H1 (cell line): ENCODE measurements around the gene MACF1. TPM values are rescaled to one million over a fixed set of nuclear protein-coding genes. Genes with fewer than 3 reads are reported as not detected.

Source experiments
- CTCF ChIP-seq, 3 experiments: IDR thresholded peaks; 1 replicate in 2 of 3; 2 replicates in 1 of 3; pipeline versions ENCODE4 v1.5.1 to v1.6.1; 2011; ENCODE audit warnings: low read length in 3 of 3, mild to moderate bottlenecking in 3 of 3, inconsistent platforms in 2 of 3, low read depth in 1 of 3, moderate library complexity in 1 of 3; ENCODE audit not compliant: insufficient read depth in 1 of 3; ENCODE audit errors: control extremely low read depth in 1 of 3
- polyA plus RNA-seq, 7 experiments: library from polyadenylated mRNA; depleted of rRNA in 3 of 7; stranded (reverse) in 5 of 7; unstranded in 2 of 7; fragments of >200 nt in 5 of 7; fragments of 200-250 nt in 2 of 7; gene quantifications; 1 replicate in 5 of 7; 2 replicates in 1 of 7; 4 replicates in 1 of 7; pipeline versions ENCODE4 v1.2.1 to v1.2.3, GENCODE V29; 2011 to 2013; ENCODE audit warnings: missing spikeins in 2 of 7, mixed read lengths in 2 of 7
- total RNA-seq: library from RNA; stranded (reverse); fragmentation: NEBNext Ultra II Directional; extraction: Animal tissue kit (Norgen Biotek cat#: 25700); gene quantifications from 2 replicates; pipeline ENCODE4 v1.2.1, GENCODE V29; 2021

Gene MACF1
- total and polyA plus RNA-seq, 2 of the 8 experiments (the other 6 are each of a cell fraction or from before 2014, with no cell fraction given), result 59.8 to 285 TPM

GRCh38 chr1:39204441-39205081 lies at the start of gene MACF1 (continued):
- peak in 1 of 3 experiments; percentile 6; a peak in 1 of 4 replicates for TF ChIP-seq CTCF (IDR thresholded peaks at IDR 0.05; ENCODE audit: control extremely low read depth in 1 of 3, insufficient read depth in 1 of 3, low read depth in 1 of 3, low read length in 3 of 3)
- TF ChIP-seq, all 59 proteins: peak for 2
